PC-3 (cell line): ENCODE data around the gene FES. TPM values are rescaled to one million over a fixed set of nuclear protein-coding genes. Genes with fewer than 3 reads are reported as not detected.

Experiments used
- ATAC-seq: fragments of 200-7000 bp; cut with Tn5 transposase; 2 replicates; pipeline ENCODE4 v1.9.1; 2020; ENCODE audit warnings: mild to moderate bottlenecking, moderate library complexity
- BruUV-seq: library from RNA; stranded (reverse); fragments of 400-500 nt; replicated peaks from 2 replicates; lab custom pipeline; 2021; lab: Mats Ljungman, UMichigan
- CTCF ChIA-PET: fragments of 300-600 bp; sonication (Branson Sonifier 250); formaldehyde crosslinking; loops from one replicate; lab custom pipeline; 2022; ENCODE audit warnings: antibody characterized with exemption; lab: Charles Lee
- POLR2A ChIA-PET: fragments of 300-600 bp; sonication (Branson Sonifier 250); formaldehyde crosslinking; loops from one replicate; lab custom pipeline; 2022; ENCODE audit warnings: antibody characterized with exemption; ENCODE audit not compliant: unreplicated experiment; lab: Charles Lee
- DNase-seq: peaks from one replicate; pipeline ENCODE4 v3.0.0-alpha.2; 2015
- H2AFZ ChIP-seq: fragments of 300-600 bp; sonication (generic); 2 replicates; pipeline ENCODE4 v1.6.0; 2016; ENCODE audit warnings: antibody characterized with exemption, low read length
- H3F3A ChIP-seq: fragments of 300-600 bp; sonication (generic); one replicate; pipeline ENCODE4 v1.6.0; 2017; ENCODE audit warnings: antibody characterized with exemption, low read length, control low read depth, mild to moderate bottlenecking; ENCODE audit not compliant: unreplicated experiment
- H3K27ac ChIP-seq: fragments of 300-600 bp; sonication (generic); 2 replicates; pipeline ENCODE4 v1.5.1; 2016; ENCODE audit warnings: mild to moderate bottlenecking, low read length
- H3K27me3 ChIP-seq: fragments of 300-600 bp; sonication (generic); 2 replicates; pipeline ENCODE4 v1.6.1; 2016; ENCODE audit warnings: low read length, mixed read lengths
- H3K36me3 ChIP-seq: fragments of 300-600 bp; sonication (generic); 2 replicates; pipeline ENCODE4 v1.6.1; 2016; ENCODE audit warnings: low read depth, mixed run types, low read length, mixed read lengths
- H3K4me1 ChIP-seq: fragments of 300-600 bp; sonication (generic); 2 replicates; pipeline ENCODE4 v1.5.1; 2016; ENCODE audit warnings: low read length; ENCODE audit not compliant: insufficient read depth
- H3K4me2 ChIP-seq: fragments of 300-600 bp; sonication (generic); 2 replicates; pipeline ENCODE4 v1.6.0; 2016; ENCODE audit warnings: low read length
- H3K4me3 ChIP-seq: fragments of 300-600 bp; sonication (generic); 2 replicates; pipeline ENCODE4 v1.5.1; 2016; ENCODE audit warnings: mild to moderate bottlenecking, low read length, mixed read lengths
- H3K79me2 ChIP-seq: fragments of 300-600 bp; sonication (generic); 2 replicates; pipeline ENCODE4 v1.6.1; 2017; ENCODE audit warnings: low read length, mixed read lengths
- H3K9ac ChIP-seq: fragments of 300-600 bp; sonication (generic); 2 replicates; pipeline ENCODE4 v1.6.0; 2016; ENCODE audit warnings: mild to moderate bottlenecking, low read length
- H3K9me2 ChIP-seq: fragments of 300-600 bp; sonication (generic); replicated peaks from 2 replicates; pipeline ENCODE4 v1.6.1; 2016; ENCODE audit warnings: mixed run types, low read length, mixed read lengths
- H3K9me3 ChIP-seq: fragments of 300-600 bp; sonication (generic); 2 replicates; pipeline ENCODE4 v1.6.1; 2016; ENCODE audit warnings: low read length, mixed read lengths
- H4K20me1 ChIP-seq: fragments of 300-600 bp; sonication (generic); 2 replicates; pipeline ENCODE4 v1.6.1; 2016; ENCODE audit warnings: low read length, mixed read lengths
- CTCF ChIP-seq: fragments of 300-600 bp; sonication (generic); conservative IDR thresholded peaks from 2 replicates; pipeline ENCODE4 v1.5.1; 2017; ENCODE audit warnings: antibody characterized with exemption, low read depth, mild to moderate bottlenecking, low read length
- EZH2 ChIP-seq: fragments of 300-600 bp; sonication (generic); IDR thresholded peaks from one replicate; pipeline ENCODE4 v1.6.1; 2017; ENCODE audit warnings: antibody characterized with exemption, mild to moderate bottlenecking, low read length; ENCODE audit not compliant: unreplicated experiment
- EZH2phosphoT487 ChIP-seq: fragments of 300-600 bp; sonication (generic); IDR thresholded peaks from 2 replicates; pipeline ENCODE4 v1.6.1; 2018; ENCODE audit warnings: mild to moderate bottlenecking, antibody characterized with exemption, low read length, borderline replicate concordance
- intact Hi-C: fragments of 100-400 bp; cut with micrococcal nuclease; formaldehyde crosslinking; loops from 2 replicates; pipeline ENCODE4 v1.9.0; 2023
- total RNA-seq: library from RNA; depleted of rRNA; stranded (reverse); fragments of >200 nt; gene quantifications from 2 replicates; pipeline ENCODE4 v1.2.3, GENCODE V29; 2014

The FES gene
- total RNA-seq, 1 experiment from 2014 or later, result 2.8 TPM

- no peaks in the 10 kb centered on the region for H4K20me1 ChIP-seq
- POLR2A ChIA-PET, result no interaction called here
Observed at GRCh38 chr15:90915808-90916440, 31.6 kb downstream of the FES start.

GRCh38 chr15:90916461-90916860 is 32.2 kb downstream of the FES start:
- no peaks in the 10 kb centered on the region for H4K20me1 ChIP-seq
- no peak for TF ChIP-seq EZH2
- TF ChIP-seq EZH2phosphoT487, result no peak
- no peak for TF ChIP-seq CTCF
- BruUV-seq, result no TSS peak
- H3K4me1 ChIP-seq, result no peaks in the 10 kb centered on the region
- no peaks in the 10 kb centered on the region for H3F3A ChIP-seq
- CTCF ChIA-PET, result no interaction called here
- no peaks in the 10 kb centered on the region for H3K36me3 ChIP-seq
- H3K9me2 ChIP-seq, result no peaks in the 10 kb centered on the region
- no peak overlapping the region for H3K4me2 ChIP-seq
- intact Hi-C loops, result no loop called here
- H3K79me2 ChIP-seq, result no peaks in the 10 kb centered on the region
- DNase-seq (no peak), ATAC-seq (no peak)
- no peaks in the 10 kb centered on the region for H3K9me3 ChIP-seq
- H3K27me3 ChIP-seq, result no peaks in the 10 kb centered on the region
- POLR2A ChIA-PET, result no interaction called here
- H3K27ac ChIP-seq, result no peak overlapping the region
- no peak overlapping the region for H3K9ac ChIP-seq
- H3K4me3 ChIP-seq, result no peak overlapping the region
- no peak overlapping the region for H2AFZ ChIP-seq

More at GRCh38 chr15:90915808-90916440, 31.6 kb downstream of the FES start:
- no TSS peak for BruUV-seq
- Histone ChIP-seq H3F3A (no peaks in the 10 kb centered on the region), H3K9me3 (no peaks in the 10 kb centered on the region), H3K4me3 (no peak overlapping the region), H3K79me2 (no peaks in the 10 kb centered on the region), H3K27ac (no peak overlapping the region), H3K4me2 (no peak overlapping the region), H3K27me3 (no peaks in the 10 kb centered on the region), H2AFZ (no peak overlapping the region), H3K4me1 (no peaks in the 10 kb centered on the region), H3K9ac (no peak overlapping the region), H3K9me2 (no peaks in the 10 kb centered on the region), H3K36me3 (no peaks in the 10 kb centered on the region)
- TF ChIP-seq EZH2 (no peak), EZH2phosphoT487 (no peak), CTCF (no peak)
- intact Hi-C loops, result no loop called here
- ATAC-seq (no peak), DNase-seq (no peak)
- CTCF ChIA-PET, result no interaction called here

- Histone ChIP-seq H3K36me3 (no peaks in the 10 kb centered on the region), H3K9me2 (no peaks in the 10 kb centered on the region), H3K4me2 (no peak overlapping the region), H3K9ac (no peak overlapping the region), H3K27ac (no peak overlapping the region), H3K9me3 (no peaks in the 10 kb centered on the region), H2AFZ (no peak overlapping the region), H3K4me3 (no peak overlapping the region), H3F3A (no peaks in the 10 kb centered on the region), H3K79me2 (no peaks in the 10 kb centered on the region), H4K20me1 (no peaks in the 10 kb centered on the region), H3K4me1 (no peaks in the 10 kb centered on the region), H3K27me3 (no peaks in the 10 kb centered on the region)
- ChIA-PET CTCF (no interaction called here), POLR2A (no interaction called here)
- TF ChIP-seq CTCF (no peak), EZH2 (no peak), EZH2phosphoT487 (no peak)
- intact Hi-C loops, result no loop called here
- no TSS peak for BruUV-seq
- DNase-seq (no peak), ATAC-seq (no peak)
Observed at GRCh38 chr15:90917569-90917968, 33.3 kb downstream of the FES start.
